Upper lobe of left lung (tissue), 4 donors: ENCODE results near the gene RRP1B.

Experiments
- POLR2A ChIP-seq, 4 donors: fragments of 450-650 bp; IDR thresholded peaks; one replicate each; pipeline ENCODE4 v1.5.1; 2016 to 2017; ENCODE audit warnings: antibody characterized with exemption in 4 of 4, mild to moderate bottlenecking in 2 of 4
- POLR2AphosphoS5 ChIP-seq, 2 donors: sonication (generic); formaldehyde crosslinking; IDR thresholded peaks; one replicate each; pipeline ENCODE4 v1.5.1; 2017; ENCODE audit warnings: antibody characterized with exemption in 2 of 2
- TF ChIP-seq, protein P1 (sequence below), 6 experiments: fragments of 450-650 bp in 4 of 6; fragments of 200-600 bp in 2 of 6; sonication (generic) in 2 of 6; IDR thresholded peaks; one replicate each; pipeline ENCODE4 v1.5.1; 2016 to 2019; ENCODE audit warnings: antibody characterized with exemption in 6 of 6

DNA sequence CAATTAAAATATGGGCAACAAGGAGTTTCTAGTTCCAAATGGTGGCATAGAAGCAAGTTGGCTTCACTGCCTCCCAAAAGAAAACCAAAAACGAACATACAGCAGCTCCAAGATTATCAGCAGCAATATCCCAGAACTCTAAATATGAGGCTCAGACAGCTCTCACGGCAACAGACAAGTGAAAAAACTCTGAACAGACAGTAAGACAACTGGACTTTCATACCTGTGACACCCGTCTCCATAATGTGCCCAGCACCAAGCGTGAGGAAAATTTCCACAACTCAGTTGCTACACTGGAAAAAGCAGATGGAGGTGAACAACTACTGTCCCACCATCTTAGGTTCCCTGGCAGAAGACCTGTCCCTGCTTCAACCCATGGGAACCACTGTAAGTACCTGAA lies 40.0 kb upstream of the RRP1B start:
- no peak for TF ChIP-seq POLR2AphosphoS5 (IDR thresholded peaks at IDR 0.05)
- TF ChIP-seq, protein P1, sequence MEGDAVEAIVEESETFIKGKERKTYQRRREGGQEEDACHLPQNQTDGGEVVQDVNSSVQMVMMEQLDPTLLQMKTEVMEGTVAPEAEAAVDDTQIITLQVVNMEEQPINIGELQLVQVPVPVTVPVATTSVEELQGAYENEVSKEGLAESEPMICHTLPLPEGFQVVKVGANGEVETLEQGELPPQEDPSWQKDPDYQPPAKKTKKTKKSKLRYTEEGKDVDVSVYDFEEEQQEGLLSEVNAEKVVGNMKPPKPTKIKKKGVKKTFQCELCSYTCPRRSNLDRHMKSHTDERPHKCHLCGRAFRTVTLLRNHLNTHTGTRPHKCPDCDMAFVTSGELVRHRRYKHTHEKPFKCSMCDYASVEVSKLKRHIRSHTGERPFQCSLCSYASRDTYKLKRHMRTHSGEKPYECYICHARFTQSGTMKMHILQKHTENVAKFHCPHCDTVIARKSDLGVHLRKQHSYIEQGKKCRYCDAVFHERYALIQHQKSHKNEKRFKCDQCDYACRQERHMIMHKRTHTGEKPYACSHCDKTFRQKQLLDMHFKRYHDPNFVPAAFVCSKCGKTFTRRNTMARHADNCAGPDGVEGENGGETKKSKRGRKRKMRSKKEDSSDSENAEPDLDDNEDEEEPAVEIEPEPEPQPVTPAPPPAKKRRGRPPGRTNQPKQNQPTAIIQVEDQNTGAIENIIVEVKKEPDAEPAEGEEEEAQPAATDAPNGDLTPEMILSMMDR (IDR thresholded peaks at IDR 0.05), result no peak
- TF ChIP-seq POLR2A (IDR thresholded peaks at IDR 0.05), result no peak
